ENCODE data around the gene PDGFB. TPM values are rescaled to one million over a fixed set of nuclear protein-coding genes. Genes with fewer than 3 reads are reported as not detected.

PDGFB gene
- total and polyA plus RNA-seq, 9 of the 15 experiments (the other 6 are each of a cell fraction or from before 2014, with no cell fraction given): 0.07 to 4.0 (median 0.48) TPM; not detected in 1

GRCh38 chr22:39221999-39222686 lies 22.6 kb downstream of the PDGFB start:
- Histone ChIP-seq H3K9me1 (ENCODE audit: control insufficient read depth, insufficient read depth, low read length) (no peaks in the 10 kb centered on the region), H2AFZ (ENCODE audit: low read depth, low read length) (no peak overlapping the region), H3K79me2 (ENCODE audit: control insufficient read depth, insufficient read depth, low read length) (no peaks in the 10 kb centered on the region), H3K4me1 (replicated peaks in 1 of 2; ENCODE audit: control insufficient read depth in 2 of 2, insufficient read depth in 2 of 2, low read length in 2 of 2) (no peaks in the 10 kb centered on the region; a peak in 2 of 5 replicates), H4K20me1 (replicated peaks; ENCODE audit: control insufficient read depth, insufficient read depth, low read length) (no peaks in the 10 kb centered on the region), H3K36me3 (ENCODE audit: control insufficient read depth, insufficient read depth, low read length) (no peaks in the 10 kb centered on the region), H3K27me3 (ENCODE audit: control insufficient read depth in 2 of 2, insufficient read depth in 2 of 2, low read length in 2 of 2) (no peaks in the 10 kb centered on the region), H3K9ac (ENCODE audit: insufficient read depth in 1 of 2, low read depth in 2 of 2, low read length in 2 of 2) (no peak overlapping the region), H3K9me3 (replicated peaks; ENCODE audit: control insufficient read depth, insufficient read depth, low read depth, low read length) (no peaks in the 10 kb centered on the region), H3K4me2 (ENCODE audit: insufficient read depth, low read length) (no peak overlapping the region), H3K4me3 (no peak overlapping the region), H3K27ac (ENCODE audit: extremely low read depth, low read depth, low read length) (no peak overlapping the region)
- intact Hi-C loops (cut with micrococcal nuclease): no loop called here
- TF ChIP-seq NFE2 (IDR thresholded peaks at IDR 0.05; ENCODE audit: low read depth) (no peak), SMARCE1 (IDR thresholded peaks at IDR 0.05) (no peak), NR3C1 (CRISPR knock-in tag; IDR thresholded peaks at IDR 0.05) (no peak), HLTF (IDR thresholded peaks at IDR 0.05) (0 out of 2 replicates have a peak, but pooled peaks have one; percentile 65), RBM25 (IDR thresholded peaks at IDR 0.05; ENCODE audit: low read depth, low read length, severe bottlenecking) (peak; percentile 96), SMARCA5 (IDR thresholded peaks at IDR 0.05) (0 out of 2 replicates have a peak, but pooled peaks have one; percentile 41), PTBP1 (IDR thresholded peaks at IDR 0.05; ENCODE audit: low read depth, low read length) (peak; percentile 83; the same call in 1 of the 2 replicates), ZNF253 (CRISPR knock-in tag; conservative IDR thresholded peaks at IDR 0.05) (no peak), E2F4 (CRISPR knock-in tag; IDR thresholded peaks at IDR 0.05; ENCODE audit: low read depth) (no peak), ZNF780A (CRISPR knock-in tag; IDR thresholded peaks at IDR 0.05) (no peak), MCM7 (IDR thresholded peaks at IDR 0.05) (no peak), PHF21A (IDR thresholded peaks at IDR 0.05; ENCODE audit: borderline replicate concordance, low read depth) (no peak), SIX5 (IDR thresholded peaks at IDR 0.05; ENCODE audit: borderline replicate concordance in 1 of 2, insufficient read depth in 1 of 2, low read depth in 1 of 2, low read length in 2 of 2) (no peak), YY1 (IDR thresholded peaks at IDR 0.05; ENCODE audit: borderline replicate concordance in 1 of 3, control insufficient read depth in 1 of 3, extremely low read depth in 1 of 3, insufficient read depth in 3 of 3, insufficient read length in 1 of 3, insufficient replicate concordance in 2 of 3, low read depth in 1 of 3, low read length in 2 of 3) (peak in 1 of 3 experiments; percentile 19), HDAC3 (IDR thresholded peaks at IDR 0.05; ENCODE audit: borderline replicate concordance, partially characterized antibody) (no peak), TBL1XR1 (IDR thresholded peaks at IDR 0.05; ENCODE audit: low read length in 2 of 2) (no peak), FUS (optimal IDR thresholded peaks at IDR 0.05; ENCODE audit: low read depth, low read length) (no peak), ZNF212 (CRISPR knock-in tag; IDR thresholded peaks at IDR 0.05) (no peak), CEBPG (CRISPR knock-in tag; IDR thresholded peaks at IDR 0.05) (no peak), CEBPG (tag; conservative IDR thresholded peaks at IDR 0.05 in 1 of 2, IDR thresholded peaks at IDR 0.05 in 1 of 2) (no peak), MED1 (CRISPR knock-in tag; IDR thresholded peaks at IDR 0.05; ENCODE audit: borderline replicate concordance) (no peak), ZKSCAN1 (IDR thresholded peaks at IDR 0.05; ENCODE audit: low read depth, low read length) (no peak), SIRT6 (IDR thresholded peaks at IDR 0.05; ENCODE audit: low read depth, low read length) (no peak), SMAD2 (IDR thresholded peaks at IDR 0.05; ENCODE audit: low read depth, low read length) (no peak)
- 44% methylated on average over 7 of the region's 10 CpGs for WGBS (ENCODE audit: insufficient coverage, low coverage, missing lambda C conversion rate)
- ChIA-PET POLR2A (interaction anchor here (0.8 to 1.8 kb wide), 5 partner anchors 9 to 98 kb away, joined by 3 to 5 read pairs (median 3); partner anchors contain the start of gene RPL3), CTCF (ENCODE audit: low intra/inter-chr PET ratio) (no interaction called here)
- DNase-seq (ENCODE audit: extremely low read depth in 1 of 4, low spot score in 3 of 4) (no peak), FAIRE-seq (no peak), ATAC-seq (no peak)
- in situ Hi-C loops (cut with MboI): no loop called here
- no TSS peak for BruUV-seq (replicated peaks)

All from K562 (cell line).